ENCODE results near the gene SLC12A3. TPM values are rescaled to one million over a fixed set of nuclear protein-coding genes. Genes with fewer than 3 reads are reported as not detected.

The SLC12A3 gene
- total and polyA plus RNA-seq, 2 of the 8 experiments (the other 6 are each of a cell fraction or from before 2014, with no cell fraction given): not detected

GRCh38 chr16:56947604-56947995, 82.6 kb downstream of the SLC12A3 start (continued):
- TF ChIP-seq NRF1 (IDR thresholded peaks at IDR 0.05; ENCODE audit: low read depth, low read length): no peak

All from H1 (cell line).